Gastrocnemius medialis (tissue), 4 donors: ENCODE data around the gene LIG4.

Source experiments
- CTCF ChIP-seq, 5 experiments: fragments of 450-650 bp in 3 of 5; fragments of 200-600 bp in 2 of 5; sonication (generic) in 2 of 5; IDR thresholded peaks in 4 of 5; conservative IDR thresholded peaks in 1 of 5; 1 replicate in 4 of 5; 2 replicates in 1 of 5; pipeline ENCODE4 v1.5.1; 2016 to 2019; ENCODE audit warnings: antibody characterized with exemption in 5 of 5, mild to moderate bottlenecking in 3 of 5, moderate library complexity in 3 of 5
- POLR2A ChIP-seq, 2 donors: fragments of 450-650 bp; IDR thresholded peaks; one replicate each; pipeline ENCODE4 v1.6.1; 2017; ENCODE audit warnings: antibody characterized with exemption in 2 of 2, mild to moderate bottlenecking in 2 of 2, moderate library complexity in 2 of 2

GRCh38 chr13:108182652-108183051, 32.7 kb downstream of the LIG4 start:
- no peak for TF ChIP-seq CTCF (IDR thresholded peaks at IDR 0.05 in 4 of 5, conservative IDR thresholded peaks at IDR 0.05 in 1 of 5)
- no peak for TF ChIP-seq POLR2A (IDR thresholded peaks at IDR 0.05)
